GM21723 (cell line): Measurements from ENCODE around the gene PTPN1.

Experiments
- ATAC-seq: cut with Tn5 transposase; IDR thresholded peaks from one replicate; pipeline ENCODE4 v1.9.1; 2021; ENCODE audit warnings: mild to moderate bottlenecking, moderate library complexity; ENCODE audit not compliant: unreplicated experiment

The PTPN1 gene

GRCh38 chr20:50510706-50511542, 741 bp downstream of the PTPN1 start:
- ATAC-seq: no peak

- no peak for ATAC-seq
These were observed 2.1 kb downstream of the PTPN1 start for GRCh38 chr20:50512323-50512722.

- ATAC-seq: no peak
These were observed 3.2 kb downstream of the PTPN1 start for GRCh38 chr20:50513169-50514034.

GRCh38 chr20:50514035-50514337, 3.8 kb downstream of the PTPN1 start:
- no peak for ATAC-seq

GRCh38 chr20:50514750-50515149, 4.6 kb downstream of the PTPN1 start:
- no peak for ATAC-seq

- no peak for ATAC-seq
These were observed 5.4 kb downstream of the PTPN1 start for GRCh38 chr20:50515471-50516106.

GRCh38 chr20:50516180-50516934, 6.2 kb downstream of the PTPN1 start:
- ATAC-seq: peak; percentile 52

- no peak for ATAC-seq
These were observed 7.0 kb downstream of the PTPN1 start for GRCh38 chr20:50516935-50517816.

GRCh38 chr20:50517817-50518154, 7.6 kb downstream of the PTPN1 start:
- ATAC-seq: no peak

GRCh38 chr20:50518270-50518721, 8.1 kb downstream of the PTPN1 start:
- no peak for ATAC-seq

GRCh38 chr20:50519036-50519762, 9.0 kb downstream of the PTPN1 start:
- no peak for ATAC-seq

GRCh38 chr20:50520222-50520880, 10.2 kb downstream of the PTPN1 start:
- ATAC-seq: peak; percentile 29

- no peak for ATAC-seq
These were observed 11.3 kb downstream of the PTPN1 start for GRCh38 chr20:50521221-50522052.

- no peak for ATAC-seq
These were observed 12.0 kb downstream of the PTPN1 start for GRCh38 chr20:50522053-50522674.

- no peak for ATAC-seq
These were observed 13.5 kb downstream of the PTPN1 start for GRCh38 chr20:50523552-50524167.

GRCh38 chr20:50525681-50526080, 15.5 kb downstream of the PTPN1 start:
- no peak for ATAC-seq

GRCh38 chr20:50526403-50526989, 16.3 kb downstream of the PTPN1 start:
- no peak for ATAC-seq
